ENCODE results near the gene PPM1J.

- TF ChIP-seq CTCF (IDR thresholded peaks at IDR 0.05; ENCODE audit: low read depth, low read length) (no peak), EZH2phosphoT487 (IDR thresholded peaks at IDR 0.05; ENCODE audit: low read depth) (no peak)
Observed at GRCh38 chr1:112723511-112723839, 8.3 kb upstream of the PPM1J start.
